ENCODE results near the gene RBM22. TPM values are rescaled to one million over a fixed set of nuclear protein-coding genes. Genes with fewer than 3 reads are reported as not detected.

RBM22 gene
- total and polyA plus RNA-seq, 2 of the 8 experiments (the other 6 are each of a cell fraction or from before 2014, with no cell fraction given), result 20.8 to 33.9 TPM

DNA sequence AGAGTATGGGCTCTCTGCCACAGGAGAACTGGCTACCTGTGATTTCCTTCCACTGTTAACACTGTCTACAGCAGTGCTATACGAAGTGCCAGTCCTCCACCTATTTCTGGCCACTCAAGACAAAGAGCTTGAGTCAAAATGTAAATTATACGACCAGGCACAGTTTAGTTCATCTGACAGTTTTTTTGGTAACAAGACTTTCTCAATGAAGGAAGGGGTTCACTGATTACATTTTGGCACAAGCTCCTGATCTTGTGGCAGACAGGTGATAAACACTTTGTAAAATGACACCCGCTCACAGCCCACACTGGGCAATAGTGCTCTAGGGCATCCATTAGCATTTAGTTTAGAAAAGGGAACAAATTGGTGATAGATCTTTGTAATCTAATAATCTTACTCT is 8.6 kb downstream of the RBM22 start (continued):
- TF ChIP-seq, protein P1, sequence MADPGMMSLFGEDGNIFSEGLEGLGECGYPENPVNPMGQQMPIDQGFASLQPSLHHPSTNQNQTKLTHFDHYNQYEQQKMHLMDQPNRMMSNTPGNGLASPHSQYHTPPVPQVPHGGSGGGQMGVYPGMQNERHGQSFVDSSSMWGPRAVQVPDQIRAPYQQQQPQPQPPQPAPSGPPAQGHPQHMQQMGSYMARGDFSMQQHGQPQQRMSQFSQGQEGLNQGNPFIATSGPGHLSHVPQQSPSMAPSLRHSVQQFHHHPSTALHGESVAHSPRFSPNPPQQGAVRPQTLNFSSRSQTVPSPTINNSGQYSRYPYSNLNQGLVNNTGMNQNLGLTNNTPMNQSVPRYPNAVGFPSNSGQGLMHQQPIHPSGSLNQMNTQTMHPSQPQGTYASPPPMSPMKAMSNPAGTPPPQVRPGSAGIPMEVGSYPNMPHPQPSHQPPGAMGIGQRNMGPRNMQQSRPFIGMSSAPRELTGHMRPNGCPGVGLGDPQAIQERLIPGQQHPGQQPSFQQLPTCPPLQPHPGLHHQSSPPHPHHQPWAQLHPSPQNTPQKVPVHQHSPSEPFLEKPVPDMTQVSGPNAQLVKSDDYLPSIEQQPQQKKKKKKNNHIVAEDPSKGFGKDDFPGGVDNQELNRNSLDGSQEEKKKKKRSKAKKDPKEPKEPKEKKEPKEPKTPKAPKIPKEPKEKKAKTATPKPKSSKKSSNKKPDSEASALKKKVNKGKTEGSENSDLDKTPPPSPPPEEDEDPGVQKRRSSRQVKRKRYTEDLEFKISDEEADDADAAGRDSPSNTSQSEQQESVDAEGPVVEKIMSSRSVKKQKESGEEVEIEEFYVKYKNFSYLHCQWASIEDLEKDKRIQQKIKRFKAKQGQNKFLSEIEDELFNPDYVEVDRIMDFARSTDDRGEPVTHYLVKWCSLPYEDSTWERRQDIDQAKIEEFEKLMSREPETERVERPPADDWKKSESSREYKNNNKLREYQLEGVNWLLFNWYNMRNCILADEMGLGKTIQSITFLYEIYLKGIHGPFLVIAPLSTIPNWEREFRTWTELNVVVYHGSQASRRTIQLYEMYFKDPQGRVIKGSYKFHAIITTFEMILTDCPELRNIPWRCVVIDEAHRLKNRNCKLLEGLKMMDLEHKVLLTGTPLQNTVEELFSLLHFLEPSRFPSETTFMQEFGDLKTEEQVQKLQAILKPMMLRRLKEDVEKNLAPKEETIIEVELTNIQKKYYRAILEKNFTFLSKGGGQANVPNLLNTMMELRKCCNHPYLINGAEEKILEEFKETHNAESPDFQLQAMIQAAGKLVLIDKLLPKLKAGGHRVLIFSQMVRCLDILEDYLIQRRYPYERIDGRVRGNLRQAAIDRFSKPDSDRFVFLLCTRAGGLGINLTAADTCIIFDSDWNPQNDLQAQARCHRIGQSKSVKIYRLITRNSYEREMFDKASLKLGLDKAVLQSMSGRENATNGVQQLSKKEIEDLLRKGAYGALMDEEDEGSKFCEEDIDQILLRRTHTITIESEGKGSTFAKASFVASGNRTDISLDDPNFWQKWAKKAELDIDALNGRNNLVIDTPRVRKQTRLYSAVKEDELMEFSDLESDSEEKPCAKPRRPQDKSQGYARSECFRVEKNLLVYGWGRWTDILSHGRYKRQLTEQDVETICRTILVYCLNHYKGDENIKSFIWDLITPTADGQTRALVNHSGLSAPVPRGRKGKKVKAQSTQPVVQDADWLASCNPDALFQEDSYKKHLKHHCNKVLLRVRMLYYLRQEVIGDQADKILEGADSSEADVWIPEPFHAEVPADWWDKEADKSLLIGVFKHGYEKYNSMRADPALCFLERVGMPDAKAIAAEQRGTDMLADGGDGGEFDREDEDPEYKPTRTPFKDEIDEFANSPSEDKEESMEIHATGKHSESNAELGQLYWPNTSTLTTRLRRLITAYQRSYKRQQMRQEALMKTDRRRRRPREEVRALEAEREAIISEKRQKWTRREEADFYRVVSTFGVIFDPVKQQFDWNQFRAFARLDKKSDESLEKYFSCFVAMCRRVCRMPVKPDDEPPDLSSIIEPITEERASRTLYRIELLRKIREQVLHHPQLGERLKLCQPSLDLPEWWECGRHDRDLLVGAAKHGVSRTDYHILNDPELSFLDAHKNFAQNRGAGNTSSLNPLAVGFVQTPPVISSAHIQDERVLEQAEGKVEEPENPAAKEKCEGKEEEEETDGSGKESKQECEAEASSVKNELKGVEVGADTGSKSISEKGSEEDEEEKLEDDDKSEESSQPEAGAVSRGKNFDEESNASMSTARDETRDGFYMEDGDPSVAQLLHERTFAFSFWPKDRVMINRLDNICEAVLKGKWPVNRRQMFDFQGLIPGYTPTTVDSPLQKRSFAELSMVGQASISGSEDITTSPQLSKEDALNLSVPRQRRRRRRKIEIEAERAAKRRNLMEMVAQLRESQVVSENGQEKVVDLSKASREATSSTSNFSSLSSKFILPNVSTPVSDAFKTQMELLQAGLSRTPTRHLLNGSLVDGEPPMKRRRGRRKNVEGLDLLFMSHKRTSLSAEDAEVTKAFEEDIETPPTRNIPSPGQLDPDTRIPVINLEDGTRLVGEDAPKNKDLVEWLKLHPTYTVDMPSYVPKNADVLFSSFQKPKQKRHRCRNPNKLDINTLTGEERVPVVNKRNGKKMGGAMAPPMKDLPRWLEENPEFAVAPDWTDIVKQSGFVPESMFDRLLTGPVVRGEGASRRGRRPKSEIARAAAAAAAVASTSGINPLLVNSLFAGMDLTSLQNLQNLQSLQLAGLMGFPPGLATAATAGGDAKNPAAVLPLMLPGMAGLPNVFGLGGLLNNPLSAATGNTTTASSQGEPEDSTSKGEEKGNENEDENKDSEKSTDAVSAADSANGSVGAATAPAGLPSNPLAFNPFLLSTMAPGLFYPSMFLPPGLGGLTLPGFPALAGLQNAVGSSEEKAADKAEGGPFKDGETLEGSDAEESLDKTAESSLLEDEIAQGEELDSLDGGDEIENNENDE (IDR thresholded peaks at IDR 0.05; ENCODE audit: insufficient replicate concordance, low read length), result no peak
- TF ChIP-seq, protein P2, sequence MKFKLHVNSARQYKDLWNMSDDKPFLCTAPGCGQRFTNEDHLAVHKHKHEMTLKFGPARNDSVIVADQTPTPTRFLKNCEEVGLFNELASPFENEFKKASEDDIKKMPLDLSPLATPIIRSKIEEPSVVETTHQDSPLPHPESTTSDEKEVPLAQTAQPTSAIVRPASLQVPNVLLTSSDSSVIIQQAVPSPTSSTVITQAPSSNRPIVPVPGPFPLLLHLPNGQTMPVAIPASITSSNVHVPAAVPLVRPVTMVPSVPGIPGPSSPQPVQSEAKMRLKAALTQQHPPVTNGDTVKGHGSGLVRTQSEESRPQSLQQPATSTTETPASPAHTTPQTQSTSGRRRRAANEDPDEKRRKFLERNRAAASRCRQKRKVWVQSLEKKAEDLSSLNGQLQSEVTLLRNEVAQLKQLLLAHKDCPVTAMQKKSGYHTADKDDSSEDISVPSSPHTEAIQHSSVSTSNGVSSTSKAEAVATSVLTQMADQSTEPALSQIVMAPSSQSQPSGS (IDR thresholded peaks at IDR 0.05; ENCODE audit: low read length), result no peak
- TF ChIP-seq YY1 (IDR thresholded peaks at IDR 0.05; ENCODE audit: low read depth, low read length) (no peak), HDAC6 (IDR thresholded peaks at IDR 0.05; ENCODE audit: low read depth, low read length) (no peak), POLR2A (IDR thresholded peaks at IDR 0.05; ENCODE audit: control extremely low read depth in 1 of 2, low read depth in 2 of 2, low read length in 2 of 2) (no peak), SIRT6 (IDR thresholded peaks at IDR 0.05; ENCODE audit: low read length) (no peak)

Data from H1 (cell line).